NCI-H2171 treated with DMSO at 0.1 percent for 48 hours (cell line): ENCODE data around the gene ARMH1.
A peak's percentile ranks its signal among the peaks of the same experiment; 100 is the strongest.
"Not testable (repeated sequence)": the region's sequence is repeated elsewhere in the genome, so short reads cannot be mapped to it uniquely, and the experiment has no call there.

Experiments
- DNase-seq: peaks from one replicate; lab custom pipeline; 2025; lab: John Stamatoyannopoulos, UW

Gene ARMH1

DNA sequence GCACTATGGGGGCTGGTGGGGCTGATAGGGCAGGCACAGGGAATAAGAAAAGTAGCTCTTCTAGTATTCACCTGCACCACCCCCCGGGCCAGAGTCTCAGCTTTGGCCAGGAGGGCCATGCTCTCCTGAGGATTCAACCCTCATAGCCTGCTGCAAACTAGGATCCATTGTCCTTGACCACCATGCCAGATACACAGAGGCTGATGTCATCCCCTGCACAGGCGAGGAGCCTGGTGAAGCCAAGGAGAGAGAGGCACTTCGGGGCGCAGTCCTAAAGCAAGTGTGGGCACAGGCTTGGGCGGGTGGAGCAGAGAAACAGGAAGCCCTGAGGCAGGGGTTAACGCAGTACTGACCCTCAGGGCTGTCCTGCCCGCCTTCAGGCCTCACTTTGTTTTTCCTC, 29.7 kb upstream of the ARMH1 start:
- DNase-seq, result no peak

DNA sequence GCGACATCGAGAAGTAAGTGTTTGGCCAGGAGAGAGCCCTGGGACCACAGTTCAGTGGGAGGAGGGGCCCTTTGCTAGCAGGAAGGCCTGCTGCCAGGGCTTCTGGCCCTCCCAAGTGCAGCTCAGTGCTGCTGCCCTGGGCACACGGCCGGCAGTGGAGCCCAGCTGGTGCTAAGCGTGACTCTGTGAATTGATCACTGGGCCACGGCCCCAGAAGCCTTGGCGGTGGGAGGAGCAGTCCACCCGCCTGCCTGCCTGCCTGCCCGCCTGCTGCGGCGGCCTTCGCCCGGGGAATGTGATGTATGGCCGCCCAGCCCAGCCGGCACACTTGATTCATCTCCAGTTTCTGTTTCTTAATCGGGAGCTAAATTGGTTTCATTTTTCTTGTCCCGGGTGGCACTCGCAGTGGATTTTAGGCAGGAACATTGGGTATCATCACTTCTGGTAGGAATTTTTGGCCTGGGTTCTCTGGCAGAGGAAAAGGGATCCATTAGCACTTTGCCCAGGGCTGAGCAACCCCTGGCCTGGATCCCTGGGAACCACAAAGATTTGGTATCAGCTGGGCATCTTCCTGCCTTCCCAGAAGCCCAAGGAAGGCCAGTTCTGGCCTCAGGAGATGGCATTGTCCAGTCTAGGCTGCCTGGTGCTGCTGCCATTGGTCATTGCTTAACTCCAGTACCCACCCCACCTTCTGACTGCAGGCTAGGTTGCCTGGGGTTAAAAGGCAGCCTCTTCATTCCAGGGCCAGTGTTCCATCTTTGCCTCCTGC, 28.9 kb upstream of the ARMH1 start:
- DNase-seq, result no peak

DNA sequence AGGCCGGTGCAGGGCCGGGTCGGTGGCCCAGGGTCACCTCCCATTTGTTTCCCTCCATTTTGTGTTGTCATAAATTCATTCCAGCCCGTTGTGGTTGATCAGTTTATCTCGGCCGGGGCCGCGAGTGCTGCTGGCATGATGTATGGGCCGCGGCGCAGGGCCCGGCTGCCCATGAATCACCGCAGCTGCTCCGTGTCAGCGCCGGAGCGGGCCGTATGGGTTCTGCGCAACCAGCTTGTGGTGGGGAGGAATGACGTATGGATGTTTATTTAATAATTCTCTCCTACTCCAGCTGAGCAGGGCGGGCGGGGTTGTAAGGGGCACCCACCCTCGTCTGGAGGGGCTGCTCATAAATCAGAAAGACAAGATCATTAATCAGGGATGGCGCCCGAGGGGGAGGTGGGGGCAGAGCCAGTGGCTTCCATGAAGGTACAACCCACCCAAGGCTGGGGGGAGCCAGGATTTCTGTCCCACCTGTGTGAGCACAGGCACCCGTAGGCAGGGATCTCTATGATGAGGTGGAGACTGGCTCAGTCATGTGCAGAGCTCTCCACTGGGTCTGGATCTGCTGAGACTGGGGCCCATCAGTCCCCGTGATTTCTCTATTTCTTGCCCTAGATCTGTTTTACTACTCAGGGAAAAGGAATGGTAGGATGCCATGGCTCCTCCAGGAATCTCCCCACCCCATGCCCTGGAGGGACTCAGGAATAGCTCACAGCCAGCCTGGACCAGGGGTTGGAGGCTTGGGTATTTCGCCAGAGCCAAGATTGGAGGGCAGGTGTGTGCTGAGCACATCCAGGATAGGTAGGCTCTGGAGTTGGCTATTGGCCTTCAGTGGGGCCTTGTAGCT, 28.0 kb upstream of the ARMH1 start:
- no peak for DNase-seq

DNA sequence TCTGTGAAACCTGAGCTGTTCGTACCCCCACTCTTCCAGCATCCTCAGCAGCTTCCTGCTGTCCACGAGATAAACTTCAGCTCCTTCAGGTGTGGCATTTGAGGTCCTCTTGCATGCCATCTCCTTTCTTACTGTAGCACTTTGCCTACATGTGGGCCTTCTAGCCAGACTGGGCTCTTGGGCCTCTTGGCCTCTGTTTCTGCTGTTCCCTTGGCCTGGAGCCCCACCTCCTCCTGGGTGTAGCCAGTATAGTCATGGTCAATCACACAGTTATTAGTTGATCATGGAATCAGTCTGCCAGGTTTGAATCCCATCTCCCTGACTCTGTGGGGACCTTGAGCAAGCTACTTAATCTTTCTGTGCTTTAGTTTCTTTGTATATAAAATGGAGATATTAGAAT, 26.6 kb upstream of the ARMH1 start:
- DNase-seq, result no peak

DNA sequence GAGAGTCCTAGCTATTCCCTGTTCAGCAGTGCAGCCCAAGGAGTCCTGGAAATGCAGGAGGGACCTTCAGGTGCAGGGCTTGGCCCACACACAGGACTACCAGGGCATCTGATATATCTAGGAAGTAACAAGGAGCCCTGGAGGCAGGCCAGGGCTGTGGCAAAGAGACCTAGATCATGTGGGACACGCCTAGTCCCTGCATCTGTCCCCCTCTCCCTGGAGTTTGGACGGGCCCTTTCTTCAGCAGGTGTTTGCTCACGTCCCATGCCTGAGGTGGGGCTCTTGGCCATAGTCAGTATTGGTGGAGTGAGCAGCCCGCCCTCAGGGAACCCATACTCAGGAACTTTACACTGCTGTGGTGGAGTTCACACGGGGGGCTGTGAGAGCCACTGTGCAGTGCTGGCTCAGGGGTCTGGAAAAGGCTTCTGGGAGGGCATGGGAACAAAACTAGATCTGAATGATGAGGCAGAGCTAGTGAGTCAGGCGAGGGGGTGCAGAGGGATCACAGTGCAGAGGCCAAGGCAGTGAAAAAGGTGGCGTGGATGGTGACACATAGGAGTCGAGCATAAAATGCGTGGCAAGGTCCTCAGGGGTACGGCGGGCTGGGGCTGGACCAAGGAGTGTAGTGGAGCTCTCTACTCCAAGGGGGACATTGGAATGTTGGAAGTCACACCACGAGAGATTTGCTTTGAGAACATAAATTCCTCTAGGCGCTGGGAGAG, 25.8 kb upstream of the ARMH1 start:
- no peak for DNase-seq

DNA sequence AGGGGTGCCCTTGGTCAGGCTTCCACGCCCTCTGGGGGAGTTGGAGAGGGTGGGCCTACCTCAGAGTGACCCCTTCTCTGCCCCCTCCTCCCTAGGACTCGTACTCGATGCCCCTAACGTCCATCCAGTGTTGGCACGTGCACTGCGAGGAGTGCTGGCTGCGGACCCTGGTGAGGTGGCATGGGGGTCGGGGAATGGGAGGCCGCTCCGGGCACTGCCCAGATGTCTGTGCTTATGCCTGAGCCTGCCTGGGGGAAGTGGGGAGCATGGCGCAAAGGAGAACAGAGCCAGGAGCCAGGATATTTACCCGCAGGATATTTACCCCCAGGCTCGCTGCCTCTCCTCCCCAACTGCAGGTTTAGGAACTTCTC, 24.7 kb upstream of the ARMH1 start:
- no peak for DNase-seq

DNA sequence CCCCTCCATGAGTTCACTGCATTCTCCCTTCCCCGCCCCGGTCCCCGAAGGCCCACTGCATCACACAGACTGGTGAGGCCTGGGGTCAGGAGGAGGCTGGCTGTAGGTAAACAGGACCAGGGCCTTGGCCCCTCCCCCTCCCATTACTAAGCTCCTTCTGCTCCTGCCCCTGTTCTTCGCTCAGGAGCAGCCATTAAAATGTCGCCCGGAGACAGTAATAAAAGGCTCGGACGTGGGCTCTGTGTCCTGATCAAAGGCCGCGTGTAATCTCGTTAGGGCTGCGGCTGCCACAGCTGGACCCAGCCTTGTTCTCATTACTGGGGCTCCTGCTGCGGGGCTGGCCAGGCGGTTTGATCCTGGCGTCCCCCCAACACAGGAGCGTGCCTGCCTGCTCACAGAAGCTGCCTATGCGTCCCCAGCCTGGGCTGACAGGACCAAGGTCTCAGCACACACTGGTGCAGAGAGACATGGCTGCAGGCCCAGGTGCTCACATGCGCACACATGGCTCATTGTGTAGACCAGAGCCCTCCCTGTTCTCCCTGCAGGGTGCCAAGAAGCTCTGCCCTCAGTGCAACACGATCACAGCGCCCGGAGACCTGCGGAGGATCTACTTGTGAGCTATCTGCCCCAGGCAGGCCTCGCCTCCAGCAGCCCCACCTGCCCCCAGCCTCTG, 24.2 kb upstream of the ARMH1 start:
- DNase-seq, result no peak

DNA sequence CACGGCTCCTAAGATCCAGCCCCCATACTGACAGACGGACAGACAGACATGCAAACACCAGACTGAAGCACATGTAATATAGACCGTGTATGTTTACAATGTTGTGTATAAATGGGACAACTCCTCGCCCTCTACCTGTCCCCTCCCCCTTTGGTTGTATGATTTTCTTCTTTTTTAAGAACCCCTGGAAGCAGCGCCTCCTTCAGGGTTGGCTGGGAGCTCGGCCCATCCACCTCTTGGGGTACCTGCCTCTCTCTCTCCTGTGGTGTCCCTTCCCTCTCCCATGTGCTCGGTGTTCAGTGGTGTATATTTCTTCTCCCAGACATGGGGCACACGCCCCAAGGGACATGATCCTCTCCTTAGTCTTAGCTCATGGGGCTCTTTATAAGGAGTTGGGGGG, 23.4 kb upstream of the ARMH1 start:
- no peak for DNase-seq

DNA sequence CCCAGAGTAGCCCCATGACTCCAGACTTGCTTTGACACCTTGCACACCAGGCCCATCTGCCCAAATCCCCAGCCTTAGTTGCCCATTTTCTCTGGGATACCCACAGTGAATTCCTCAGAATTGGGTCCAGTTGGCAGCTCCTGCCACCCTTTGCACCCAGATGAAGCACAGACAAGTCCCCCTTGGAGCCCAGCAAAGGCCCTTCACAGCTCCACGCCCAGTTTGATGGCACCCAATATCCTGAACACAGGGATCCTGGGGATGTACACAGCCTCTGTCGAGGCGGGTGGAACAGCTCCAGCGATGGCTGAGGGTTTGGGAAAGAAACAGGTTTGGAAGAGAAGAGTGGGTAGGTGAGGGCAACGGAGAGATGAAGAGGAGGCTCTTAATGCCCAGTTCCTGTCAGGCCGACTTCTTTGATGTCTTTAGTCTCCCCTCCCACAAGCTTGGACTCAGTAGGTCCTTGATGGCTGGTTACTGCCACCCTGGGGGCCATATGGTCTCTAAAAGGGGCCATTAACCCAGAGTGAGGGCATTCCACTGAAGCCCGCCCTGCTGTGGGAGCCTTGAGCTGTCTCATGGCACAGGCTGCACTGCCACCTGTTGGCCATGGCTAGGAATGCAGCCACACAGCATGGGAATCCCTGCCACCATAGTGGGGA, 21.9 kb upstream of the ARMH1 start:
- DNase-seq, result peak; percentile 54

DNA sequence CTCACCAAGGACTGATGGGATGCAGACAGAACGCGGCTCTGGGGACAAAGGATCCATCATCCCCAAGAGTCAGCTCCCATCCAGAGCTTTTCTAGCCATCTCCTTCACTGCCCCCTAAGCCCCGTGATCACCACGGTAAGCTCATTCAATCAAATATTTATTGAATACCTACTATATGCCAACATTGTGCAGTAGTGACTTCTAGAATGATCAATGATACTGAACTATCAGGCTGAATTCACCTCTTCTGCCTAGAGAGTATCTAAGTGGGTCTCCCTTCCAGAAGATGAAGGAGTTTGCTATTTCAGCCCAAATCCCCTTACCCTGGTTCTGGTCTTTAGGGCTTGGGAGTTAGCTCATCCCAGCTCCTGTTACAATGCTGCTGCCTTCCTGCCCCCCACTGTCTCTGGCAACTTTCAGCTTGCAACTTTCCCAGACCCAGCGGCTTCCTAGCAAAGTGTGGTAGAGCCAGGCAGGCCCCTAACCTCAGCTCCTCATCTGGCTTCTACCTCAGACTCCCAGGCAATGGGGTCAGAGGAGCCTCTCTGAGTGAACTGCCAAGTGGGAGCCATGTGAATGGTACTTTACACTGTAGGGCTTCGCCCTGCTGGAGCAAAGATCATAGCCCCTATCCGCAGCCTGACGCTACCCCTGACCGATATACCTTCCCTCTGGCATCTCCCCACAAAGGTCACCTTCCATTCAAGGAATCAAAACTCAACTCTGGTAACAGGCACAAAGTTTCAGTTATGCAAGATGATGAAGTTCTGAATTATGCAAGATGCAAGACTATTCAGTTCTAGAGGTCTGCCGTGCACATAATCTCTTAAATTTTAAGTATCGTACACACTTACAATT, 21.2 kb upstream of the ARMH1 start:
- DNase-seq, result no peak

DNA sequence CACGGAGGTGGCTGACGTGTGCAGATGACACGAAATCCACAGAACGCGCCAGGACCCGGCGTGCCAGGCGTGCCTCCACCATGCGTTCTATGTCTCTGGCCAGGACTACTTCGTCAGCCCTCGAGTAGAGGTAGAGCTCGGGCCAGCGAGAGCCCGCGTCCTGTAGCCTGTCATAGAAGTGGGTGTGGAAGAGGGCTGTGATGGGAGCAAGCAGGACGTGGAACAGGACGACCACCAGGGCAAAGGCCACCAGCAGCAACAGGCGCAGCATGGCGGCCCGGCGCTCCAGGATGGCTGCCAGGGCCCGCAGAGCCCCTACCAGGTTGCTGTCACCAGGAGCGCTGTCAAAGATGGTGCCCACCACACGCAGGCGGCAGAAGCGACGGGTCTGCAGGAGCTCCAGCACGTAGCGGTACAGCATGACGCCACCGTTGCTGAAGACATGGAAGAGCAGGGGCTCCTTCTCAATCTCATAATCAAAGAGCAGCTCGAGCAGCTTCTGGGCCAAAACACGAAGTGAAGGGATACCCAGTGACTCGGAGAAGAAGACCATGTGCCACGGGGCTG, 19.8 kb upstream of the ARMH1 start:
- no peak for DNase-seq

DNA sequence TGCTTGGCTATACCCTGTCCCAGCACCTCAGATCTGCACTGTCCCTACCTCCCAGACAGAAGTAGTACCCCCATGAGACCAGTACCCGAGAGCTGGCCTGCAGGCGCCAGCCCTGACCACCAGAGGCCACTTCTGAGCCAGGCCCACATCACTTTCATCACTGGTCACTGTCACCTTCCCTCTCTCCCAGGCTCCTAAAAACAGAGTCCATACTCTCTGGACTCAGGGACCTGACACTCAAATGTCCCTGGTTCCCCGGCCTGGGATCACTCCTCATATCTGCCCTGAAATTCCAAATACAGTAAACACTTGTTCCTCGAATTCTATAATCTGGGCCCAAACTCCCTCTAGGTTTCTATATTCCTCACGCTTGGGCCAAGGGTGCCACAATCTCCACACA, 18.9 kb upstream of the ARMH1 start:
- DNase-seq, result peak; percentile 20

DNA sequence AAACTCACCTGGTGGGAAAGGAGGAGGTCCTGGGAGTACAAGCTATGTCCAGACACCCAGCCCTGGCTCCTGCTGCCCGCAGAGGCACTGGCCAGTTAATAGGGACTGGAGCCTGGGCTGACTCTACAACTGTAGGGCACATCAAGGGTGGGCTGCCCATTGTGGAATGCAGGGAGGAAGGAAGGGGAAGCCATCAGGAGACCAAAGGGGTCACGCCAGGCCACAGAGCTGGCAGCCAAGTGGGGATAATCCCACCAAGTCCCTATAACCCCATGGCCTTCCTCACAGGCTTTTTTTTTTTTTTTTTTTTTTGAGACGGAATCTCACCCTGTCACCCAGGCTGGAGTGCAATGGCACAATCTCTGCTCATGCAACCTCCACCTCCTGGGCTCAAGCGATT, 14.9 kb upstream of the ARMH1 start:
- DNase-seq, result no peak

DNA sequence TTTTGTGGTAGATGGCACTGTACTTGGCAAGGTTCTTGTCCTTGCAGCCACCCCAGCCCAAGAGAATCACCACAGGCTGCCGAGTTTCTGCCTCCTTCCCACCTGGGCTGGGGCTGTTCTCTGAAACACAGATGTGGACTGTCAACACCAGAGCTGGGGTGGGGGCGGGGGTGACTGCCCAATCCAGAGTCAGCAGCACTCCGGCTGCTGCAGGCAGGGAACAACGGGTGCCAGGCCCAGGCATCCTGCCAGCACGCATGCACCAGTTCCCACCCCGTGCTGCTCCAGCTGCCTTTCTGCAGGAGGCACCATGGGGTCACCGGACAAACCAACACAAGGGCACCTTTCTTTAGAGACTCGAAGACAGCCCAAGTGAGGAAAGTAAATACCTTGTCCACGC, 14.3 kb upstream of the ARMH1 start:
- DNase-seq, result peak; percentile 86

DNA sequence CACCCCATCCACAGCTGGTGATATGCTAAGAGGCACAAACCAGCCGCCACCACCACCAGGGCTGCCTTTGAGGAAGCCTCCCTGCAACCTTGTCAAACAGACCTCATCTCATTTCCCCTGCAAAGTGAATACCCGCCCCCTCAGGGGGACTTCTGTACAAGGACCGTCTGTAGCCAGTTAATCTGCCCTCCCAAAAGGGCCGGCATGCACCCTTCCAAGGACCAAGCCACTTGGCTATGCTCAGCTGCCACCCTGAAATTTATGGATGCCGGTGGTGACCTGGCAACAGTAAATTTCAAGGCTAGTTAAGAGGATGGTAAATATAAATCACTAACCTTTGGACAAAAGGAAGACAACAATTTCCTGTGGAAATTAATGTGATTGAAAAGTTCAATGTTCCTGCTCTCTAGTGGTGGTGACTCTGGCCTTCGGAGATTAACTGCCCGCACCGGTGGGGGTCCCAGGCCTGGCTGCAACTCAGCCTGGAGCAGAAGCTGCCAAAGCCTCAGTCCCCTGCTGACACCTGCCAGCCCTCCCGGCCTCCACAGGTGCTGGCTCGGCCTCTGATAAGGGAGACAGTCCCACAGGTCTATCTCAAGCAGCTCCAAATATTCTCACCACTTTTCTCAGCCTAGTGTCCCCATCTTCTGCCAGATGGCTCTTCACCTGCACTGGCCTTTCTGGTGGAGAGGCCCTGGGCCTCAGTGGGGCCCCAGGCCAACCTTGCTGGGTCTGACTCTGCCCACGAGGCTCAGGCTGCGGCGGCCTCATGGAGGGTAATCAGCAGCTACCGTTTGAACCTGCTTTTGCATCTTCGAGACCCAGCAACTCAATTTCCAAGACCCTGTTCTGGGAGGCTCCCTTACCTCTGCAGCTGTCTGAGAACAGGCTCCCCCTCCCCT, 12.5 kb upstream of the ARMH1 start:
- DNase-seq, result peak; percentile 66

DNA sequence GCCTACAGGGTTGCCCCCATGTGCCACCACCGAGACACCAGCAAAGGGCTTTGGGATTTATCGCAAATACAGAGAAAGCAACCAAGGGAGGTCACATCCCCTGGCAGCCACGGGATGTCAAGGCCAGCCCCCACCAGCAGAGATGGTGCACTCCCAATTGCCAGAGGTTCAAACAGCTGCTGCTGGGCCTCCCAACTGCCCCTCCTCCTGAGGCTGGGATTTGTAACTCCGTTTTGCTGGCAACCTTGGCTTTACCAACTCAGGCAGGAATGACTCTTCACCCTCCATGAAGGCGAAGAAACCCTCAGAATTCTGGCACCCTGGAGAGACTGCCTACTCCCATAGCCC, 11.9 kb upstream of the ARMH1 start:
- no peak for DNase-seq

DNA sequence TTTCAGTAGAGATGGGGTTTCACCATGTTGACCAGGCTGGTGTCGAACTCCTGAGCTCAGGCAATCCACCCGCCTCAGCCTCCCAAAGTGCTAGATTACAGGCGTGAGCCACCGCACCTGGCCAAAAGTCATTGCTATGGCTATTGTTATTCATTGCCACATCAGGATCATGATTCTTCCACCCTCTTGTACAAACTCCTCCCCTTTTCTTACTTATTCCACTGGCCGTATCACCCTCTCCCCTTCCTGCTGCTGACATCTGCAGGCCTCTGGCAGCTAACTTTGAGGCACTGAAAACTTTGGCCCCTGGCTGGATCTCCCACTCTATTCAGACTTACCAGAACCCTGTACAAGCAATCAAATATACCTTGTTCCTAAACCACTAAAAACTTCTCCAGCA, 11.1 kb upstream of the ARMH1 start:
- DNase-seq, result no peak

DNA sequence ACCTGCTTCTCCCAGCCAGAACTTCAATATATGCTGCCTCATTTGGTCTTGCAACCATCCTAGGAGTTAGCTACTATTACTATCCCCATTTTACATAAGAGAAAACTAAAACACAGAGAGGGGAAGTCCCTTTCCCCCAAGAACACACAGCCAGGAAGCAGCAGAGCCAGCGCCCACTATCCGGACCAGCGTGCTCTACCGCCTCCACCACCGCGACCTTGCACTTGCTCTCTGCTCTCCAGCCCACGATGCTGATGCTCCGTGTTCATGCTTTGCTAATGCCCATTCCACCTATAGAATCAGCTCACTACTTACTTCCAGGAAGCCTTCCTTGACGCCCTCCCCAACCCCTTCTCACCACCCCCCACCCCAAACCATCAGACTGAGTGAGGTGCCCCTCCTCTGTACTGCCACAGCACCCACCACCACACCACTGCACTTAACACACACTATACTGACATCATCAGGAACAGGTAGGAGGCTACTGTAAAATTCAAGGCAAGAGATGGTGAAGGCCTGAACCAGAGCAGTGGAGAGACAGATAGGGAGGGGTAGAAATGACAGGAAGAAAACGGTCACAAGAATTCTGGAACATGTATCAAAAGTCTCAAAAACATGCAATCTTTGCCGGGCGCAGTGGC, 9.7 kb upstream of the ARMH1 start:
- no peak for DNase-seq

DNA sequence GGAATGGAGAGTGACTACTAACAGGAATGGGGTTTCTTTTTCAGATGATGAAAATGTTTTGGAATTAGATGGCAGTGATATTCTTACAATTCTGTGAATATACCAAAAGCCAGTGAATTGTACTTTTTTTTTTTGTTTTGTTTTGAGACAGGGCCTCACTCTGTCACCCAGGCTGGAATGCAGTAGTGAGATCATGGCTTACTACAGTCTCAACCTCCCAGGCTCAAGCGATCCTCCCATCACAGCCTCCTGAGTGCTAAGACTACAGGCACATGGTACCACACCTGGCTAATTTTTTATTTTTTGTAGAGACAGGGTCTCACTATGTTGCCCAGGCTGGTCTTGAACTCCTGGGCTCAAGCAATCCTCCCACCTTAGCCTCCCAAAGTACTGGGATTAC, 7.8 kb upstream of the ARMH1 start:
- not testable (repeated sequence) for DNase-seq
